Endothelial cell of umbilical vein (primary cell): Measurements from ENCODE around the gene MYOM3. TPM values are rescaled to one million over a fixed set of nuclear protein-coding genes. Genes with fewer than 3 reads are reported as not detected.

Source experiments
- BruUV-seq: library from RNA; stranded (reverse); fragments of 400-500 nt; replicated peaks from 2 replicates; lab custom pipeline; 2021; lab: Mats Ljungman, UMichigan
- CTCF ChIA-PET: fragments of 300-600, 350-600 bp; sonication (Branson Sonifier 250); formaldehyde crosslinking; loops from one replicate; lab custom pipeline; 2021; ENCODE audit warnings: antibody characterized with exemption, inconsistent platforms; lab: Charles Lee
- POLR2A ChIA-PET: fragments of 300-600, 350-600 bp; sonication (Branson Sonifier 250); formaldehyde crosslinking; loops from one replicate; lab custom pipeline; 2021; ENCODE audit warnings: antibody characterized with exemption, inconsistent platforms; lab: Charles Lee
- DNase-seq: peaks from one replicate; pipeline ENCODE4 v3.0.0-alpha.2; 2011; ENCODE audit warnings: low read depth, low spot score
- FAIRE-seq: peaks from 2 replicates; lab custom pipeline; 2011; peaks lifted over from hg19 to GRCh38; lab: Jason Lieb, UNC
- H2AFZ ChIP-seq: 2 replicates; pipeline ENCODE4 v1.6.0; 2012; ENCODE audit warnings: low read depth, low read length, control low read depth, inconsistent platforms
- H3K27ac ChIP-seq: 2 replicates; pipeline ENCODE4 v1.5.1; 2011; ENCODE audit warnings: low read depth, mild to moderate bottlenecking, control low read depth, low read length, moderate library complexity; ENCODE audit not compliant: insufficient read depth
- H3K27me3 ChIP-seq, 2 experiments: 2 replicates each; pipeline versions ENCODE4 v1.6.0 to v1.6.1; 2011; ENCODE audit warnings: low read length in 2 of 2, mixed read lengths in 1 of 2; ENCODE audit not compliant: control insufficient read depth in 2 of 2, insufficient read depth in 2 of 2
- H3K36me3 ChIP-seq, 2 experiments: 2 replicates in 1 of 2; 3 replicates in 1 of 2; pipeline ENCODE4 v1.5.1; 2011; ENCODE audit warnings: low read length in 2 of 2, mild to moderate bottlenecking in 1 of 2, moderate library complexity in 1 of 2; ENCODE audit not compliant: control insufficient read depth in 2 of 2, insufficient read depth in 2 of 2; ENCODE audit errors: extremely low read depth in 1 of 2
- H3K4me1 ChIP-seq: 3 replicates; pipeline ENCODE4 v1.5.1; 2011; ENCODE audit warnings: mild to moderate bottlenecking, low read length; ENCODE audit not compliant: control insufficient read depth, insufficient read depth; ENCODE audit errors: extremely low read depth
- H3K4me2 ChIP-seq: 2 replicates; pipeline ENCODE4 v1.6.1; 2011; ENCODE audit warnings: low read length, control low read depth, mixed read lengths; ENCODE audit not compliant: insufficient read depth
- H3K4me3 ChIP-seq, 3 experiments: fragments of 200-600 bp in 1 of 3; sonication (generic), shearing (Covaris generic) in 1 of 3; replicated peaks in 1 of 3; 2 replicates each; pipeline ENCODE4 v1.5.1; 2011 to 2016; ENCODE audit warnings: control low read depth in 3 of 3, low read length in 3 of 3, mild to moderate bottlenecking in 2 of 3, inconsistent platforms in 1 of 3, low read depth in 1 of 3, moderate library complexity in 1 of 3; ENCODE audit not compliant: insufficient read depth in 1 of 3
- H3K79me2 ChIP-seq: 2 replicates; pipeline ENCODE4 v1.6.0; 2012; ENCODE audit warnings: low read length, inconsistent platforms; ENCODE audit not compliant: control insufficient read depth, insufficient read depth
- H3K9ac ChIP-seq: replicated peaks from 2 replicates; pipeline ENCODE3; 2011; ENCODE audit warnings: low read length, control low read depth; ENCODE audit not compliant: insufficient read depth; ENCODE audit errors: extremely low read depth
- H3K9me1 ChIP-seq: replicated peaks from 3 replicates; pipeline ENCODE4 v1.6.0; 2011; ENCODE audit warnings: mild to moderate bottlenecking, low read length; ENCODE audit not compliant: control insufficient read depth, insufficient read depth; ENCODE audit errors: extremely low read depth
- H3K9me3 ChIP-seq: replicated peaks from 2 replicates; pipeline ENCODE4 v1.5.1; 2012; ENCODE audit warnings: low read length, inconsistent platforms; ENCODE audit not compliant: control insufficient read depth, insufficient read depth
- H4K20me1 ChIP-seq: replicated peaks from 2 replicates; pipeline ENCODE3; 2011; ENCODE audit warnings: mild to moderate bottlenecking, low read length; ENCODE audit not compliant: control insufficient read depth, insufficient read depth; ENCODE audit errors: extremely low read depth
- CTCF ChIP-seq, 2 donors: IDR thresholded peaks; 1 replicate in 1 of 2; 2 replicates in 1 of 2; pipeline ENCODE4 v1.5.1; 2011; ENCODE audit warnings: low read length in 2 of 2, mild to moderate bottlenecking in 2 of 2, moderate library complexity in 2 of 2, control low read depth in 1 of 2, inconsistent platforms in 1 of 2, low read depth in 1 of 2; ENCODE audit not compliant: insufficient read depth in 1 of 2; ENCODE audit errors: extremely low read depth in 1 of 2
- EZH2 ChIP-seq: IDR thresholded peaks from 2 replicates; pipeline ENCODE4 v1.6.1; 2012; ENCODE audit warnings: borderline replicate concordance, low read depth, mild to moderate bottlenecking, moderate library complexity, low read length, inconsistent platforms; ENCODE audit not compliant: severe bottlenecking
- FOS ChIP-seq: IDR thresholded peaks from 2 replicates; pipeline ENCODE4 v1.6.1; 2011; ENCODE audit warnings: mild to moderate bottlenecking, low read length, moderate library complexity, borderline replicate concordance; ENCODE audit not compliant: insufficient read depth
- GATA2 ChIP-seq: IDR thresholded peaks from 2 replicates; pipeline ENCODE4 v1.7.0; 2011; ENCODE audit warnings: low read depth, mild to moderate bottlenecking, moderate library complexity, mixed read lengths, low read length; ENCODE audit not compliant: insufficient read length, insufficient read depth
- JUN ChIP-seq: IDR thresholded peaks from 2 replicates; pipeline ENCODE4 v1.6.1; 2011; ENCODE audit warnings: borderline replicate concordance, low read depth; ENCODE audit not compliant: insufficient read length, insufficient read depth
- MAX ChIP-seq: IDR thresholded peaks from 2 replicates; pipeline ENCODE4 v1.6.1; 2011; ENCODE audit not compliant: insufficient read depth, insufficient read length
- MYC ChIP-seq: IDR thresholded peaks from one replicate; pipeline ENCODE4 v1.6.1; 2011; ENCODE audit warnings: mild to moderate bottlenecking, low read depth, low read length
- POLR2A ChIP-seq: IDR thresholded peaks from 2 replicates; pipeline ENCODE4 v1.6.1; 2012; ENCODE audit warnings: low read depth, mild to moderate bottlenecking, control low read depth, low read length
- POLR2AphosphoS5 ChIP-seq: IDR thresholded peaks from 2 replicates; pipeline ENCODE4 v1.6.1; 2012; ENCODE audit warnings: low read depth, mild to moderate bottlenecking, control low read depth, low read length, moderate library complexity; ENCODE audit not compliant: insufficient read depth
- dilution Hi-C: fragments of 300-500 bp; cut with MboI; formaldehyde crosslinking; loops from one replicate; pipeline ENCODE4 v1.15.0; 2019; ENCODE audit warnings: low sequenced_read_pairs; ENCODE audit not compliant: extremely low pct_ligation_motif_present
- intact Hi-C: fragments of 100-400 bp; cut with micrococcal nuclease; formaldehyde crosslinking; loops from one replicate; pipeline ENCODE4 v1.10.0; 2022
- polyA plus RNA-seq, 4 experiments: library from polyadenylated mRNA; depleted of rRNA in 3 of 4; stranded (reverse) in 3 of 4; unstranded in 1 of 4; fragments of >200 nt; gene quantifications; 2 replicates each; pipeline versions ENCODE4 v1.2.1 to v1.2.3, GENCODE V29; 2011 to 2012; ENCODE audit warnings: missing spikeins in 1 of 4
- total RNA-seq: library from RNA; stranded (reverse); gene quantifications from 2 replicates; pipeline ENCODE4 v1.2.3, GENCODE V29; 2021

MYOM3 gene
- total and polyA plus RNA-seq, 2 donors (not counting 3 experiments of a cell fraction or from before 2014, with no cell fraction given): 0.11 to 0.40 TPM

GRCh38 chr1:24123611-24124010 is 11.7 kb upstream of the MYOM3 start:
- no peak overlapping the region for H3K9ac ChIP-seq
- H3K27ac ChIP-seq: no peak overlapping the region
- TF ChIP-seq MYC (no peak), POLR2AphosphoS5 (no peak), GATA2 (no peak), EZH2 (no peak), POLR2A (no peak), MAX (no peak), FOS (no peak), CTCF (IDR thresholded peaks at IDR 0.05; ENCODE audit: extremely low read depth in 1 of 2, insufficient read depth in 1 of 2, low read depth in 1 of 2, low read length in 2 of 2) (no peak), JUN (no peak)
- DNase-seq (no peak), FAIRE-seq (no peak)
- ChIA-PET POLR2A (no interaction called here), CTCF (no interaction called here)
- dilution Hi-C loops (no loop called here), intact Hi-C loops (no loop called here)
- H3K79me2 ChIP-seq: no peaks in the 10 kb centered on the region
- H3K4me1 ChIP-seq: no peaks in the 10 kb centered on the region
- BruUV-seq: no TSS peak
- H3K4me3 ChIP-seq: no peak overlapping the region
- H2AFZ ChIP-seq: no peak overlapping the region
- H3K27me3 ChIP-seq: no peaks in the 10 kb centered on the region
- H4K20me1 ChIP-seq: no peaks in the 10 kb centered on the region
- no peaks in the 10 kb centered on the region for H3K9me3 ChIP-seq
- no peak overlapping the region for H3K4me2 ChIP-seq
- H3K9me1 ChIP-seq: no peaks in the 10 kb centered on the region
- H3K36me3 ChIP-seq: no peaks in the 10 kb centered on the region
